Astrocyte of the spinal cord (primary cell): ENCODE data around the gene AKR1C3.
A peak's percentile ranks its signal among the peaks of the same experiment; 100 is the strongest.

ENCODE experiments used
- DNase-seq: peaks from one replicate; pipeline ENCODE4 v3.0.0; 2011; ENCODE audit warnings: low read depth, low spot score
- H3K4me3 ChIP-seq: 2 replicates; pipeline ENCODE4 v1.5.1; 2011; ENCODE audit warnings: low read depth, mild to moderate bottlenecking, low read length, moderate library complexity
- CTCF ChIP-seq: IDR thresholded peaks from 2 replicates; pipeline ENCODE4 v1.5.1; 2012; ENCODE audit warnings: low read depth, mild to moderate bottlenecking, low read length, inconsistent platforms
- in situ Hi-C: cut with HindIII; loops from 2 replicates; pipeline ENCODE4 v1.10.0; 2017; ENCODE audit warnings: low sequenced_read_pairs

The AKR1C3 gene

GRCh38 chr10:5078547-5079180 lies 15.6 kb upstream of the AKR1C3 start:
- in situ Hi-C loops = no loop called here
- no peak for DNase-seq
- TF ChIP-seq CTCF = no peak
- no peak overlapping the region for H3K4me3 ChIP-seq

- no peak overlapping the region for H3K4me3 ChIP-seq
- DNase-seq = no peak
- in situ Hi-C loops = no loop called here
- TF ChIP-seq CTCF = no peak
Observed at GRCh38 chr10:5079306-5079830, 14.8 kb upstream of the AKR1C3 start.

GRCh38 chr10:5079836-5080235 lies 14.4 kb upstream of the AKR1C3 start:
- no peak for DNase-seq
- in situ Hi-C loops = no loop called here
- no peak overlapping the region for H3K4me3 ChIP-seq
- no peak for TF ChIP-seq CTCF

GRCh38 chr10:5081091-5081490 lies 13.1 kb upstream of the AKR1C3 start:
- in situ Hi-C loops = no loop called here
- H3K4me3 ChIP-seq = no peak overlapping the region
- no peak for TF ChIP-seq CTCF
- DNase-seq = no peak

GRCh38 chr10:5088703-5089261 lies 5.4 kb upstream of the AKR1C3 start:
- H3K4me3 ChIP-seq = no peak overlapping the region
- DNase-seq = no peak
- no peak for TF ChIP-seq CTCF
- in situ Hi-C loops = no loop called here

GRCh38 chr10:5089865-5090264 lies 4.3 kb upstream of the AKR1C3 start:
- in situ Hi-C loops = no loop called here
- TF ChIP-seq CTCF = peak; percentile 43
- H3K4me3 ChIP-seq = no peak overlapping the region
- peak; percentile 12 for DNase-seq
